ACHN (cell line): ENCODE data around the gene AIFM3.
A peak's percentile ranks its signal among the peaks of the same experiment; 100 is the strongest.

Experiments
- DNase-seq: peaks from one replicate; pipeline ENCODE4 v3.0.0-alpha.2; 2015
- in situ Hi-C: cut with HindIII; loops from 2 replicates; pipeline ENCODE4 v1.10.0; 2017; ENCODE audit warnings: low sequenced_read_pairs, low pct_ligation_motif_present, low pct_unique_long_range_greater_than_20kb

The AIFM3 gene

GRCh38 chr22:21012446-21013407, 45.7 kb downstream of the AIFM3 start:
- in situ Hi-C loops: no loop called here
- no peak for DNase-seq

GRCh38 chr22:21013657-21014201, 46.7 kb downstream of the AIFM3 start:
- in situ Hi-C loops: no loop called here
- DNase-seq: no peak

- DNase-seq: peak; percentile 83
- in situ Hi-C loops: no loop called here
Observed at GRCh38 chr22:21014202-21014725, 47.2 kb downstream of the AIFM3 start.

- in situ Hi-C loops: no loop called here
- peak; percentile 25 for DNase-seq
Observed at GRCh38 chr22:21014726-21015465, 47.8 kb downstream of the AIFM3 start, which contains the start of gene P2RX6. TSS of gene P2RX6 (plus strand) at chr22:21015165. CDS start at chr22:21015175, 10 bp downstream.

GRCh38 chr22:21015466-21016006, 48.5 kb downstream of the AIFM3 start:
- in situ Hi-C loops: no loop called here
- DNase-seq: no peak

GRCh38 chr22:21016644-21017420, 49.8 kb downstream of the AIFM3 start:
- no peak for DNase-seq
- in situ Hi-C loops: no loop called here

GRCh38 chr22:21018314-21018713, 51.3 kb downstream of the AIFM3 start:
- in situ Hi-C loops: no loop called here
- no peak for DNase-seq

- in situ Hi-C loops: no loop called here
- DNase-seq: peak; percentile 18
Observed at GRCh38 chr22:21020802-21021429, 53.9 kb downstream of the AIFM3 start.

- in situ Hi-C loops: no loop called here
- DNase-seq: no peak
Observed at GRCh38 chr22:21022507-21022906, 55.5 kb downstream of the AIFM3 start.

GRCh38 chr22:21022955-21023614, 56.0 kb downstream of the AIFM3 start:
- in situ Hi-C loops: no loop called here
- no peak for DNase-seq

GRCh38 chr22:21025266-21025665, 58.2 kb downstream of the AIFM3 start:
- no peak for DNase-seq
- in situ Hi-C loops: no loop called here

GRCh38 chr22:21025763-21026755, 59.0 kb downstream of the AIFM3 start:
- in situ Hi-C loops: no loop called here
- DNase-seq: no peak

- in situ Hi-C loops: no loop called here
- no peak for DNase-seq
Observed at GRCh38 chr22:21026783-21027692, 60.0 kb downstream of the AIFM3 start.

- in situ Hi-C loops: no loop called here
- no peak for DNase-seq
Observed at GRCh38 chr22:21028277-21029251, 61.5 kb downstream of the AIFM3 start.
